H9 (cell line): ENCODE data around the gene ARHGAP24. TPM values are rescaled to one million over a fixed set of nuclear protein-coding genes. Genes with fewer than 3 reads are reported as not detected.

Source experiments
- DNase-seq: peaks from one replicate; pipeline ENCODE4 v3.0.0-alpha.2; 2017
- H2AFZ ChIP-seq: one replicate; pipeline ENCODE4 v1.6.1; 2013; ENCODE audit warnings: mild to moderate bottlenecking, low read length, control low read depth, moderate library complexity
- H2AK5ac ChIP-seq: 2 replicates; pipeline ENCODE4 v1.6.1; 2013; ENCODE audit warnings: low read length, control low read depth, mixed read lengths; ENCODE audit not compliant: insufficient read length
- H2BK120ac ChIP-seq: one replicate; pipeline ENCODE4 v1.6.1; 2013; ENCODE audit warnings: low read depth, mild to moderate bottlenecking, low read length, control low read depth, inconsistent platforms; ENCODE audit not compliant: poor library complexity, severe bottlenecking
- H2BK12ac ChIP-seq: 2 replicates; pipeline ENCODE4 v1.6.1; 2013; ENCODE audit warnings: low read length, control low read depth, mixed read lengths, low read depth; ENCODE audit not compliant: insufficient read length
- H2BK15ac ChIP-seq: 2 replicates; pipeline ENCODE4 v1.6.1; 2013; ENCODE audit warnings: low read depth, low read length, control low read depth
- H2BK20ac ChIP-seq: one replicate; pipeline ENCODE4 v1.6.1; 2013; ENCODE audit warnings: low read depth, mild to moderate bottlenecking, low read length, control low read depth, inconsistent platforms; ENCODE audit not compliant: poor library complexity, severe bottlenecking
- H2BK5ac ChIP-seq: 2 replicates; pipeline ENCODE4 v1.6.1; 2013; ENCODE audit warnings: low read length, control low read depth, mixed read lengths; ENCODE audit not compliant: insufficient read length
- H3K14ac ChIP-seq: 2 replicates; pipeline ENCODE4 v1.6.1; 2013; ENCODE audit warnings: low read length, control low read depth; ENCODE audit not compliant: insufficient read depth
- H3K18ac ChIP-seq: 2 replicates; pipeline ENCODE4 v1.6.1; 2013; ENCODE audit warnings: low read depth, mild to moderate bottlenecking, mixed read lengths, low read length, control low read depth; ENCODE audit not compliant: insufficient read length
- H3K23ac ChIP-seq: 2 replicates; pipeline ENCODE4 v1.6.1; 2013; ENCODE audit warnings: low read length, control low read depth, mixed read lengths, low read depth; ENCODE audit not compliant: insufficient read length
- H3K23me2 ChIP-seq: 2 replicates; pipeline ENCODE4 v1.6.1; 2013; ENCODE audit warnings: low read depth, mild to moderate bottlenecking, mixed read lengths, low read length, control low read depth; ENCODE audit not compliant: insufficient read length, poor library complexity, severe bottlenecking
- H3K27ac ChIP-seq: 2 replicates; pipeline ENCODE4 v1.5.1; 2013; ENCODE audit warnings: low read length, control low read depth, mixed read lengths, low read depth; ENCODE audit not compliant: insufficient read length
- H3K27me3 ChIP-seq: 2 replicates; pipeline ENCODE4 v1.6.1; 2013; ENCODE audit warnings: low read length, control low read depth, inconsistent platforms; ENCODE audit not compliant: insufficient read depth
- H3K4ac ChIP-seq: 2 replicates; pipeline ENCODE4 v1.6.1; 2013; ENCODE audit warnings: low read depth, mild to moderate bottlenecking, control low read depth, inconsistent platforms, low read length, moderate library complexity
- H3K4me1 ChIP-seq: 2 replicates; pipeline ENCODE4 v1.6.1; 2013; ENCODE audit warnings: low read length, control low read depth, inconsistent platforms; ENCODE audit not compliant: insufficient read depth
- H3K4me2 ChIP-seq: 2 replicates; pipeline ENCODE4 v1.6.1; 2013; ENCODE audit warnings: low read length, control low read depth, mixed read lengths; ENCODE audit not compliant: insufficient read length, insufficient read depth
- H3K56ac ChIP-seq: 2 replicates; pipeline ENCODE4 v1.6.1; 2013; ENCODE audit warnings: low read depth, mild to moderate bottlenecking, mixed read lengths, low read length, control low read depth; ENCODE audit not compliant: insufficient read length
- H3K79me1 ChIP-seq: 2 replicates; pipeline ENCODE4 v1.6.1; 2013; ENCODE audit warnings: low read depth, mild to moderate bottlenecking, moderate library complexity, low read length, control low read depth, inconsistent platforms; ENCODE audit not compliant: insufficient read depth, poor library complexity, severe bottlenecking
- H3K79me2 ChIP-seq: 2 replicates; pipeline ENCODE4 v1.6.1; 2013; ENCODE audit warnings: low read length, control low read depth, inconsistent platforms; ENCODE audit not compliant: insufficient read depth
- H3K9ac ChIP-seq: 2 replicates; pipeline ENCODE4 v1.6.1; 2013; ENCODE audit warnings: low read length, control low read depth, mixed read lengths; ENCODE audit not compliant: insufficient read length; ENCODE audit errors: extremely low read depth
- H3K9me3 ChIP-seq: one replicate; pipeline ENCODE4 v1.6.1; 2013; ENCODE audit warnings: low read depth, low read length, inconsistent platforms; ENCODE audit not compliant: control insufficient read depth
- H3T11ph ChIP-seq: one replicate; pipeline ENCODE4 v1.6.1; 2013; ENCODE audit warnings: mild to moderate bottlenecking, low read length, control low read depth, inconsistent platforms
- H4K20me1 ChIP-seq: one replicate; pipeline ENCODE4 v1.6.1; 2013; ENCODE audit not compliant: control insufficient read depth, insufficient read length, insufficient read depth
- H4K5ac ChIP-seq: 2 replicates; pipeline ENCODE4 v1.6.1; 2013; ENCODE audit warnings: low read depth, mild to moderate bottlenecking, mixed read lengths, low read length, control low read depth; ENCODE audit not compliant: insufficient read length
- H4K8ac ChIP-seq: replicated peaks from 2 replicates; pipeline ENCODE4 v1.6.1; 2013; ENCODE audit warnings: low read length, control low read depth, mixed read lengths, low read depth; ENCODE audit not compliant: insufficient read length
- H4K91ac ChIP-seq: 2 replicates; pipeline ENCODE4 v1.6.1; 2013; ENCODE audit warnings: low read depth, mild to moderate bottlenecking, moderate library complexity, mixed read lengths, low read length, control low read depth; ENCODE audit not compliant: insufficient read length
- H3K27ac Mint-ChIP-seq, 3 experiments: 2 replicates in 2 of 3; 3 replicates in 1 of 3; pipeline ENCODE4 v1.8.0; 2020 to 2021; ENCODE audit warnings: mixed read lengths in 3 of 3, mild to moderate bottlenecking in 1 of 3, moderate library complexity in 1 of 3
- H3K27me3 Mint-ChIP-seq: 2 replicates; pipeline ENCODE4 v1.8.0; 2021; ENCODE audit warnings: low read depth, mild to moderate bottlenecking, moderate library complexity, mixed read lengths
- H3K36me3 Mint-ChIP-seq, 3 experiments: 2 replicates in 2 of 3; 3 replicates in 1 of 3; pipeline ENCODE4 v1.8.0; 2020 to 2021; ENCODE audit warnings: low read depth in 3 of 3, mixed read lengths in 3 of 3; ENCODE audit not compliant: insufficient read depth in 1 of 3
- H3K4me1 Mint-ChIP-seq, 2 experiments: 2 replicates each; pipeline ENCODE4 v1.8.0; 2020; ENCODE audit warnings: mixed read lengths in 2 of 2
- H3K4me3 Mint-ChIP-seq, 2 experiments: 2 replicates in 1 of 2; 3 replicates in 1 of 2; pipeline ENCODE4 v1.8.0; 2020 to 2021; ENCODE audit warnings: mild to moderate bottlenecking in 2 of 2, mixed read lengths in 2 of 2, moderate library complexity in 1 of 2
- H3K9me3 Mint-ChIP-seq, 2 experiments: 2 replicates in 1 of 2; 3 replicates in 1 of 2; pipeline ENCODE4 v1.8.0; 2020; ENCODE audit warnings: mild to moderate bottlenecking in 2 of 2, mixed read lengths in 2 of 2, moderate library complexity in 1 of 2
- WGBS: extraction: QIAGEN DNeasy Blood & Tissue Kit; methylation state at CpG from one replicate; pipeline ENCODE4 v1.1.7; 2013; ENCODE audit warnings: missing lambda C conversion rate, low lambda C conversion rate, mixed read lengths; ENCODE audit not compliant: insufficient read length; ENCODE audit errors: extremely low coverage; 5-methylcytosine and 5-hydroxymethylcytosine counted together
- total RNA-seq: library from RNA; stranded (reverse); gene quantifications from 2 replicates; pipeline ENCODE4 v1.2.1, GENCODE V29; 2021
- TF ChIP-seq, protein P1 (sequence below): fragments of 200-600 bp; sonication (generic); conservative IDR thresholded peaks from 3 replicates; pipeline ENCODE4 v1.8.0; 2021; ENCODE audit warnings: antibody characterized with exemption, mild to moderate bottlenecking

The ARHGAP24 gene
- total RNA-seq, 1 experiment from 2014 or later, result 0.37 TPM

DNA sequence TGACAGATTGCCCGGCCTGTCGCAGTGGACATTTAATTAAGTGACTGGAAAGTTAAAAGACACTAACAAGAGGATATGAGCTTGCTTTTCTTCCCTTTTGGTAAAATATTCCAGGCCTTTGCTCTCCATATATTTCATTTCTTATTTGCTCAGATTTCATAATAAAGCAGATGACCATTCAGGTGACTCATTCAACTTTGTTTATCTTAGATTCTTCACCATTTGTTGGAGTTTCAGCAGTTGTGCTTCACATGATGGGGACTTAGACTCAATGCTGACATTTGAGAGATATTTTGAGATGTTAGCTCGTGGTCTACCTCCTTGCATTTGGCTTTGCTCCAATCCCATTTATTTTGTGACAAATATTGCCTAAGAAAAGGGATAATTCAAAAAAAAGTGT, 312.2 kb downstream of the ARHGAP24 start:
- H3K4me2 ChIP-seq, result no peak overlapping the region
- H3T11ph ChIP-seq, result no peak overlapping the region
- H4K8ac ChIP-seq, result no peak overlapping the region
- no peaks in the 10 kb centered on the region; a peak in 1 of 5 replicates for H3K9me3 Mint-ChIP-seq
- peak overlapping the region in 1 of 3 experiments; percentile 42; a peak in 1 of 7 replicates for H3K27ac Mint-ChIP-seq
- no peak overlapping the region for H3K56ac ChIP-seq
- H2BK20ac ChIP-seq, result no peak overlapping the region
- no peaks in the 10 kb centered on the region for H3K27me3 ChIP-seq
- no peaks in the 10 kb centered on the region for H3K23me2 ChIP-seq
- no peak overlapping the region for H2BK5ac ChIP-seq
- H4K5ac ChIP-seq, result no peak overlapping the region
- TF ChIP-seq, protein P1, sequence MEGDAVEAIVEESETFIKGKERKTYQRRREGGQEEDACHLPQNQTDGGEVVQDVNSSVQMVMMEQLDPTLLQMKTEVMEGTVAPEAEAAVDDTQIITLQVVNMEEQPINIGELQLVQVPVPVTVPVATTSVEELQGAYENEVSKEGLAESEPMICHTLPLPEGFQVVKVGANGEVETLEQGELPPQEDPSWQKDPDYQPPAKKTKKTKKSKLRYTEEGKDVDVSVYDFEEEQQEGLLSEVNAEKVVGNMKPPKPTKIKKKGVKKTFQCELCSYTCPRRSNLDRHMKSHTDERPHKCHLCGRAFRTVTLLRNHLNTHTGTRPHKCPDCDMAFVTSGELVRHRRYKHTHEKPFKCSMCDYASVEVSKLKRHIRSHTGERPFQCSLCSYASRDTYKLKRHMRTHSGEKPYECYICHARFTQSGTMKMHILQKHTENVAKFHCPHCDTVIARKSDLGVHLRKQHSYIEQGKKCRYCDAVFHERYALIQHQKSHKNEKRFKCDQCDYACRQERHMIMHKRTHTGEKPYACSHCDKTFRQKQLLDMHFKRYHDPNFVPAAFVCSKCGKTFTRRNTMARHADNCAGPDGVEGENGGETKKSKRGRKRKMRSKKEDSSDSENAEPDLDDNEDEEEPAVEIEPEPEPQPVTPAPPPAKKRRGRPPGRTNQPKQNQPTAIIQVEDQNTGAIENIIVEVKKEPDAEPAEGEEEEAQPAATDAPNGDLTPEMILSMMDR, result no peak
- no peak overlapping the region for H2BK15ac ChIP-seq
- H3K36me3 Mint-ChIP-seq, result no peaks in the 10 kb centered on the region
- no peaks in the 10 kb centered on the region for H3K9me3 ChIP-seq
- H3K4me1 ChIP-seq, result no peaks in the 10 kb centered on the region
- H3K27me3 Mint-ChIP-seq, result no peaks in the 10 kb centered on the region
- no peak overlapping the region for H3K9ac ChIP-seq
- no peak overlapping the region for H2BK120ac ChIP-seq
- H3K4ac ChIP-seq, result no peak overlapping the region
- DNase-seq, result no peak
- no peak overlapping the region for H3K27ac ChIP-seq
- H3K18ac ChIP-seq, result no peak overlapping the region
- no peak overlapping the region for H3K14ac ChIP-seq
- no peak overlapping the region for H2BK12ac ChIP-seq
- no peak overlapping the region for H3K23ac ChIP-seq
- H2AFZ ChIP-seq, result no peak overlapping the region
- peaks cover 0 to 3% of the 10 kb centered on the region in 2 experiments; a peak in 1 of 4 replicates for H3K4me1 Mint-ChIP-seq
- H4K91ac ChIP-seq, result no peak overlapping the region
- H3K4me3 Mint-ChIP-seq, result no peak overlapping the region
- no peaks in the 10 kb centered on the region for H4K20me1 ChIP-seq
- H3K79me1 ChIP-seq, result no peaks in the 10 kb centered on the region
- WGBS, result no CpG with 5 or more reads among the region's 3 CpGs
- no peaks in the 10 kb centered on the region for H3K79me2 ChIP-seq
- H2AK5ac ChIP-seq, result no peak overlapping the region
